ENCODE data around the gene MAB21L4.

Gene MAB21L4

GRCh38 chr2:240876475-240877251 is 19.3 kb downstream of the MAB21L4 start:
- DNase-seq (ENCODE audit: low spot score): no peak

- no peak for DNase-seq (ENCODE audit: low spot score)
Observed at GRCh38 chr2:240876035-240876474, 19.9 kb downstream of the MAB21L4 start.

GRCh38 chr2:240875228-240876034 is 20.5 kb downstream of the MAB21L4 start:
- DNase-seq (ENCODE audit: low spot score): no peak

GRCh38 chr2:240874715-240875227 is 21.2 kb downstream of the MAB21L4 start:
- DNase-seq (ENCODE audit: low spot score): no peak

- no peak for DNase-seq (ENCODE audit: low spot score)
Observed at GRCh38 chr2:240873805-240874714, 21.9 kb downstream of the MAB21L4 start.

GRCh38 chr2:240873098-240873788 is 22.7 kb downstream of the MAB21L4 start:
- DNase-seq (ENCODE audit: low spot score): no peak

- no peak for DNase-seq (ENCODE audit: low spot score)
Observed at GRCh38 chr2:240872317-240873097, 23.4 kb downstream of the MAB21L4 start.

- no peak for DNase-seq (ENCODE audit: low spot score)
Observed at GRCh38 chr2:240871071-240871958, 24.6 kb downstream of the MAB21L4 start.

- DNase-seq (ENCODE audit: low spot score): no peak
Observed at GRCh38 chr2:240869956-240870875, 25.7 kb downstream of the MAB21L4 start.

GRCh38 chr2:240869109-240869955 is 26.6 kb downstream of the MAB21L4 start:
- no peak for DNase-seq (ENCODE audit: low spot score)

GRCh38 chr2:240868286-240869108 is 27.5 kb downstream of the MAB21L4 start, which contains the start of gene AGXT:
TSS of gene AGXT (plus strand) at chr2:240868824. CDS start at chr2:240868866, 42 bp downstream.
- DNase-seq (ENCODE audit: low spot score): no peak

GRCh38 chr2:240865391-240865790 is 30.6 kb downstream of the MAB21L4 start:
- no peak for DNase-seq (ENCODE audit: low spot score)

GRCh38 chr2:240864475-240864874 is 31.5 kb downstream of the MAB21L4 start:
- no peak for DNase-seq (ENCODE audit: low spot score)

- DNase-seq (ENCODE audit: low spot score): no peak
Observed at GRCh38 chr2:240861547-240861946, 34.4 kb downstream of the MAB21L4 start.

- DNase-seq (ENCODE audit: low spot score): no peak
Observed at GRCh38 chr2:240858871-240859270, 37.1 kb downstream of the MAB21L4 start.

- DNase-seq (ENCODE audit: low spot score): no peak
Observed at GRCh38 chr2:240858321-240858720, 37.6 kb downstream of the MAB21L4 start.

Data from left forelimb (tissue), 1 donor.